T-helper 1 cell treated with Interleukin-12 subunit alpha and Interleukin-12 subunit beta and Interleukin-4 antibody, amounts not matched to agents 30 μg/mL and 1 μg/mL, for 36 hours (primary cell): ENCODE measurements around the gene ACOX2.

Experiments
- H3K27ac Mint-ChIP-seq: one replicate; pipeline ENCODE4 v1.8.0; 2021; ENCODE audit warnings: mild to moderate bottlenecking, mixed read lengths
- H3K27me3 Mint-ChIP-seq: one replicate; pipeline ENCODE4 v1.8.0; 2021; ENCODE audit warnings: low read depth, mixed read lengths
- H3K36me3 Mint-ChIP-seq: one replicate; pipeline ENCODE4 v1.8.0; 2021; ENCODE audit warnings: low read depth, mixed read lengths
- H3K4me1 Mint-ChIP-seq: one replicate; pipeline ENCODE4 v1.8.0; 2021; ENCODE audit warnings: low read depth, mixed read lengths
- H3K4me3 Mint-ChIP-seq: one replicate; pipeline ENCODE4 v1.8.0; 2021; ENCODE audit warnings: mild to moderate bottlenecking, moderate library complexity, mixed read lengths
- H3K9me3 Mint-ChIP-seq: one replicate; pipeline ENCODE4 v1.8.0; 2021; ENCODE audit warnings: mixed read lengths

Gene ACOX2

GRCh38 chr3:58470363-58471024 lies 66.5 kb downstream of the ACOX2 start:
- no peaks in the 10 kb centered on the region for H3K9me3 Mint-ChIP-seq
- H3K4me1 Mint-ChIP-seq = peaks cover 67% of the 10 kb centered on the region
- H3K27ac Mint-ChIP-seq = peak overlapping the region; percentile 90
- peaks cover 5% of the 10 kb centered on the region for H3K36me3 Mint-ChIP-seq
- no peaks in the 10 kb centered on the region for H3K27me3 Mint-ChIP-seq
- peak overlapping the region; percentile 42 for H3K4me3 Mint-ChIP-seq

- Mint-ChIP-seq H3K4me3 (no peak overlapping the region), H3K4me1 (peaks cover 55% of the 10 kb centered on the region), H3K27ac (no peak overlapping the region), H3K36me3 (peaks cover 4% of the 10 kb centered on the region), H3K9me3 (no peaks in the 10 kb centered on the region), H3K27me3 (no peaks in the 10 kb centered on the region)
These were observed 67.9 kb downstream of the ACOX2 start for GRCh38 chr3:58469096-58469495.

- H3K9me3 Mint-ChIP-seq = no peaks in the 10 kb centered on the region
- no peak overlapping the region for H3K4me3 Mint-ChIP-seq
- H3K36me3 Mint-ChIP-seq = no peaks in the 10 kb centered on the region
- H3K4me1 Mint-ChIP-seq = peaks cover 48% of the 10 kb centered on the region
- H3K27me3 Mint-ChIP-seq = no peaks in the 10 kb centered on the region
- no peak overlapping the region for H3K27ac Mint-ChIP-seq
These were observed 70.0 kb downstream of the ACOX2 start for GRCh38 chr3:58466899-58467563.

- H3K27me3 Mint-ChIP-seq = no peaks in the 10 kb centered on the region
- H3K36me3 Mint-ChIP-seq = no peaks in the 10 kb centered on the region
- no peaks in the 10 kb centered on the region for H3K9me3 Mint-ChIP-seq
- peaks cover 30% of the 10 kb centered on the region for H3K4me1 Mint-ChIP-seq
- no peak overlapping the region for H3K27ac Mint-ChIP-seq
- no peak overlapping the region for H3K4me3 Mint-ChIP-seq
These were observed 72.1 kb downstream of the ACOX2 start for GRCh38 chr3:58464866-58465265.

GRCh38 chr3:58463942-58464271 lies 73.1 kb downstream of the ACOX2 start:
- H3K4me3 Mint-ChIP-seq = no peak overlapping the region
- H3K4me1 Mint-ChIP-seq = peaks cover 20% of the 10 kb centered on the region
- peak overlapping the region; percentile 31 for H3K27ac Mint-ChIP-seq
- H3K27me3 Mint-ChIP-seq = no peaks in the 10 kb centered on the region
- no peaks in the 10 kb centered on the region for H3K9me3 Mint-ChIP-seq
- H3K36me3 Mint-ChIP-seq = no peaks in the 10 kb centered on the region

- no peak overlapping the region for H3K4me3 Mint-ChIP-seq
- H3K27ac Mint-ChIP-seq = peak overlapping the region; percentile 31
- no peaks in the 10 kb centered on the region for H3K36me3 Mint-ChIP-seq
- H3K4me1 Mint-ChIP-seq = peaks cover 18% of the 10 kb centered on the region
- H3K27me3 Mint-ChIP-seq = no peaks in the 10 kb centered on the region
- H3K9me3 Mint-ChIP-seq = no peaks in the 10 kb centered on the region
These were observed 73.6 kb downstream of the ACOX2 start for GRCh38 chr3:58463181-58463941.

GRCh38 chr3:58462829-58463180 lies 74.2 kb downstream of the ACOX2 start:
- Mint-ChIP-seq H3K4me3 (no peak overlapping the region), H3K9me3 (no peaks in the 10 kb centered on the region), H3K4me1 (peaks cover 18% of the 10 kb centered on the region), H3K36me3 (no peaks in the 10 kb centered on the region), H3K27me3 (no peaks in the 10 kb centered on the region), H3K27ac (no peak overlapping the region)

GRCh38 chr3:58459160-58459559 lies 77.8 kb downstream of the ACOX2 start:
- Mint-ChIP-seq H3K27ac (no peak overlapping the region), H3K27me3 (peaks cover 14% of the 10 kb centered on the region)

More at GRCh38 chr3:58459160-58459559, 77.8 kb downstream of the ACOX2 start:
- Mint-ChIP-seq H3K4me1 (peaks cover 10% of the 10 kb centered on the region), H3K36me3 (peaks cover 6% of the 10 kb centered on the region), H3K4me3 (no peak overlapping the region), H3K9me3 (peaks cover 19% of the 10 kb centered on the region)
